Right lung (tissue), 10 donors: ENCODE results near the gene SP100. TPM values are rescaled to one million over a fixed set of nuclear protein-coding genes. Genes with fewer than 3 reads are reported as not detected.
A peak's percentile ranks its signal among the peaks of the same experiment; 100 is the strongest.
"Not testable (repeated sequence)": the region's sequence is repeated elsewhere in the genome, so short reads cannot be mapped to it uniquely, and the experiment has no call there.

ENCODE experiments used
- DNase-seq, 2 donors: peaks; one replicate each; pipeline ENCODE4 v3.0.0-alpha.2; 2013
- long read RNA-seq, 8 donors: transcript quantifications; one replicate each; lab custom pipeline, GENCODE V29; 2026
- polyA plus RNA-seq, 5 donors: library from polyadenylated mRNA; unstranded; fragments of 120-200 nt; gene quantifications; one replicate each; pipeline versions ENCODE4 v1.2.1 to v1.2.3, GENCODE V29; 2013; ENCODE audit warnings: inconsistent platforms in 1 of 5, low replicate concordance in 1 of 5; ENCODE audit not compliant: insufficient read length in 5 of 5, insufficient read depth in 1 of 5

Gene SP100
- polyA plus RNA-seq = 10 to 100 TPM; 44.0 to 75.2 (median 68.4) TPM
- long read RNA-seq, donor 1, transcript SP100-204 (15 exons, 1,898 nt) = major isoform, 9 of 15 reads
- long read RNA-seq, donor 1, partial matches to known transcripts = 0 of 15 reads
- long read RNA-seq, donor 1, other reads (novel, unspliced or antisense) = 0 of 15 reads
- long read RNA-seq, donor 2, partial matches to known transcripts = 0 of 5 reads
- long read RNA-seq, donor 2, other reads (novel, unspliced or antisense) = 0 of 5 reads
- long read RNA-seq, donor 3, partial matches to known transcripts = 0 of 5 reads
- long read RNA-seq, donor 3, other reads (novel, unspliced or antisense) = 0 of 5 reads
- long read RNA-seq, donor 4, partial matches to known transcripts = 0 of 9 reads
- long read RNA-seq, donor 4, other reads (novel, unspliced or antisense) = 0 of 9 reads
- long read RNA-seq, donor 5, partial matches to known transcripts = 0 of 6 reads
- long read RNA-seq, donor 5, other reads (novel, unspliced or antisense) = 0 of 6 reads
- long read RNA-seq, donor 6, transcript SP100-204 (15 exons, 1,898 nt) = major isoform, 5 of 9 reads
- long read RNA-seq, donor 6, partial matches to known transcripts = 0 of 9 reads
- long read RNA-seq, donor 6, other reads (novel, unspliced or antisense) = 0 of 9 reads
- long read RNA-seq, donor 7, partial matches to known transcripts = 0 of 5 reads
- long read RNA-seq, donor 7, other reads (novel, unspliced or antisense) = 0 of 5 reads
- long read RNA-seq, donor 8, partial matches to known transcripts = 0 of 5 reads
- long read RNA-seq, donor 8, other reads (novel, unspliced or antisense) = 0 of 5 reads

GRCh38 chr2:230416061-230416721 is at the start of gene SP100:
SP100 (plus strand) TSS chr2:230416201; CDS start chr2:230416297, 96 bp downstream.
- peak; percentile 65 to 70 for DNase-seq

GRCh38 chr2:230382108-230382507 is 33.9 kb upstream of the SP100 start:
- no peak for DNase-seq

GRCh38 chr2:230383453-230383852 is 32.5 kb upstream of the SP100 start:
- DNase-seq = no peak

- DNase-seq = no peak
Observed at GRCh38 chr2:230384986-230385385, 31.0 kb upstream of the SP100 start.

- DNase-seq = no peak
Observed at GRCh38 chr2:230394301-230394700, 21.7 kb upstream of the SP100 start.

GRCh38 chr2:230398698-230399097 is 17.3 kb upstream of the SP100 start:
- DNase-seq = not testable (repeated sequence)

GRCh38 chr2:230400041-230400440 is 16.0 kb upstream of the SP100 start:
- no peak for DNase-seq

- no peak for DNase-seq
Observed at GRCh38 chr2:230400454-230400853, 15.5 kb upstream of the SP100 start.

GRCh38 chr2:230401026-230401425 is 15.0 kb upstream of the SP100 start:
- DNase-seq = not testable (repeated sequence)

GRCh38 chr2:230403746-230404145 is 12.3 kb upstream of the SP100 start:
- DNase-seq = no peak

- no peak for DNase-seq
Observed at GRCh38 chr2:230405824-230406223, 10.2 kb upstream of the SP100 start.

GRCh38 chr2:230408244-230408842 is 7.7 kb upstream of the SP100 start:
- no peak for DNase-seq

- DNase-seq = not testable (repeated sequence)
Observed at GRCh38 chr2:230409316-230409715, 6.7 kb upstream of the SP100 start.

- DNase-seq = no peak
Observed at GRCh38 chr2:230410263-230410662, 5.7 kb upstream of the SP100 start.

GRCh38 chr2:230410861-230411569 is 5.0 kb upstream of the SP100 start:
- DNase-seq = no peak

- DNase-seq = peak; percentile 75 to 76
Observed at GRCh38 chr2:230411570-230412370, 4.2 kb upstream of the SP100 start.

GRCh38 chr2:230412371-230412711 is 3.7 kb upstream of the SP100 start:
- DNase-seq = no peak

GRCh38 chr2:230412846-230413245 is 3.2 kb upstream of the SP100 start:
- no peak for DNase-seq

- DNase-seq = no peak
Observed at GRCh38 chr2:230413479-230413878, 2.5 kb upstream of the SP100 start.

GRCh38 chr2:230414302-230414701 is 1.7 kb upstream of the SP100 start:
- DNase-seq = no peak
